ENCODE measurements around the gene EZH1. TPM values are rescaled to one million over a fixed set of nuclear protein-coding genes. Genes with fewer than 3 reads are reported as not detected.

EZH1 gene
- total and polyA plus RNA-seq, 9 donors = 15.6 to 21.8 (median 18.2) TPM

GRCh38 chr17:42685831-42686230, 59.0 kb downstream of the EZH1 start:
- Histone ChIP-seq H3K27me3 (ENCODE audit: control insufficient read depth, insufficient read depth, low read length) (peaks cover 84% of the 10 kb centered on the region), H3K27ac (ENCODE audit: low read length) (no peak overlapping the region), H3K9me3 (replicated peaks; ENCODE audit: control insufficient read depth, low read depth, low read length) (no peaks in the 10 kb centered on the region), H3K4me1 (ENCODE audit: control insufficient read depth, insufficient read depth, low read length) (peaks cover 36% of the 10 kb centered on the region), H3K36me3 (ENCODE audit: control insufficient read depth, insufficient read depth, low read length) (peaks cover 2% of the 10 kb centered on the region), H3K4me3 (ENCODE audit: low read length) (no peak overlapping the region)
- 55% methylated on average over 8 of the region's 14 CpGs for WGBS (ENCODE audit: insufficient coverage)
- no peak for DNase-seq

- no peak overlapping the region for H3K27ac ChIP-seq (ENCODE audit: low read length)
- no peak overlapping the region for H3K4me3 ChIP-seq (ENCODE audit: low read length)
- no peak for DNase-seq
- WGBS (ENCODE audit: insufficient coverage) = 60% methylated on average over 50 of the region's 50 CpGs
- no peaks in the 10 kb centered on the region for H3K9me3 ChIP-seq (replicated peaks; ENCODE audit: control insufficient read depth, low read depth, low read length)
- H3K36me3 ChIP-seq (ENCODE audit: control insufficient read depth, insufficient read depth, low read length) = peaks cover 2% of the 10 kb centered on the region
- peaks cover 43% of the 10 kb centered on the region for H3K4me1 ChIP-seq (ENCODE audit: control insufficient read depth, insufficient read depth, low read length)
- H3K27me3 ChIP-seq (ENCODE audit: control insufficient read depth, insufficient read depth, low read length) = peaks cover 84% of the 10 kb centered on the region
Observed at GRCh38 chr17:42684929-42685556, 59.8 kb downstream of the EZH1 start.

- 3% methylated on average over 24 of the region's 25 CpGs for WGBS (ENCODE audit: insufficient coverage)
Observed at GRCh38 chr17:42683407-42684034, 61.3 kb downstream of the EZH1 start.

GRCh38 chr17:42682722-42683403, 62.0 kb downstream of the EZH1 start:
- no peaks in the 10 kb centered on the region for H3K9me3 ChIP-seq (replicated peaks; ENCODE audit: control insufficient read depth, low read depth, low read length)
- peaks cover 2% of the 10 kb centered on the region for H3K36me3 ChIP-seq (ENCODE audit: control insufficient read depth, insufficient read depth, low read length)
- peak; percentile 79 for DNase-seq
- WGBS (ENCODE audit: insufficient coverage) = 1% methylated on average over 33 of the region's 34 CpGs
- H3K4me1 ChIP-seq (ENCODE audit: control insufficient read depth, insufficient read depth, low read length) = peaks cover 59% of the 10 kb centered on the region
- H3K27ac ChIP-seq (ENCODE audit: low read length) = peak overlapping the region; percentile 82
- peak overlapping the region; percentile 53 for H3K4me3 ChIP-seq (ENCODE audit: low read length)
- peaks cover 66% of the 10 kb centered on the region for H3K27me3 ChIP-seq (ENCODE audit: control insufficient read depth, insufficient read depth, low read length)

More at GRCh38 chr17:42683407-42684034, 61.3 kb downstream of the EZH1 start:
- peaks cover 73% of the 10 kb centered on the region for H3K27me3 ChIP-seq (ENCODE audit: control insufficient read depth, insufficient read depth, low read length)
- H3K36me3 ChIP-seq (ENCODE audit: control insufficient read depth, insufficient read depth, low read length) = peaks cover 2% of the 10 kb centered on the region
- no peaks in the 10 kb centered on the region for H3K9me3 ChIP-seq (replicated peaks; ENCODE audit: control insufficient read depth, low read depth, low read length)
- DNase-seq = peak; percentile 68
- H3K4me3 ChIP-seq (ENCODE audit: low read length) = peak overlapping the region; percentile 53
- H3K27ac ChIP-seq (ENCODE audit: low read length) = peak overlapping the region; percentile 82
- H3K4me1 ChIP-seq (ENCODE audit: control insufficient read depth, insufficient read depth, low read length) = peaks cover 56% of the 10 kb centered on the region

- Histone ChIP-seq H3K27me3 (ENCODE audit: control insufficient read depth, insufficient read depth, low read length) (peaks cover 59% of the 10 kb centered on the region), H3K36me3 (ENCODE audit: control insufficient read depth, insufficient read depth, low read length) (peaks cover 2% of the 10 kb centered on the region), H3K9me3 (replicated peaks; ENCODE audit: control insufficient read depth, low read depth, low read length) (no peaks in the 10 kb centered on the region), H3K4me1 (ENCODE audit: control insufficient read depth, insufficient read depth, low read length) (peaks cover 66% of the 10 kb centered on the region), H3K4me3 (ENCODE audit: low read length) (peak within 1 kb of the TSS; percentile 53), H3K27ac (ENCODE audit: low read length) (peak within 1 kb of the TSS; percentile 82)
- WGBS (ENCODE audit: insufficient coverage) = 1% methylated on average over 18 of the region's 22 CpGs
- peak; percentile 89 for DNase-seq
Observed at GRCh38 chr17:42681976-42682721, 62.7 kb downstream of the EZH1 start, which contains the start of gene CNTNAP1. Gene CNTNAP1 (plus strand): TSS chr17:42682531. CDS start chr17:42682830, 299 bp downstream.

- 38% methylated on average over 18 of the region's 20 CpGs for WGBS (ENCODE audit: insufficient coverage)
- Histone ChIP-seq H3K4me1 (ENCODE audit: control insufficient read depth, insufficient read depth, low read length) (peaks cover 64% of the 10 kb centered on the region), H3K36me3 (ENCODE audit: control insufficient read depth, insufficient read depth, low read length) (no peaks in the 10 kb centered on the region), H3K9me3 (replicated peaks; ENCODE audit: control insufficient read depth, low read depth, low read length) (no peaks in the 10 kb centered on the region), H3K27ac (ENCODE audit: low read length) (peak overlapping the region; percentile 98), H3K4me3 (ENCODE audit: low read length) (peak overlapping the region; percentile 34), H3K27me3 (ENCODE audit: control insufficient read depth, insufficient read depth, low read length) (peaks cover 44% of the 10 kb centered on the region)
- DNase-seq = peak; percentile 67
Observed at GRCh38 chr17:42680331-42680808, 64.5 kb downstream of the EZH1 start.

GRCh38 chr17:42679492-42680330, 65.1 kb downstream of the EZH1 start:
- H3K36me3 ChIP-seq (ENCODE audit: control insufficient read depth, insufficient read depth, low read length) = no peaks in the 10 kb centered on the region
- WGBS (ENCODE audit: insufficient coverage) = 5% methylated on average over 78 of the region's 78 CpGs
- H3K9me3 ChIP-seq (replicated peaks; ENCODE audit: control insufficient read depth, low read depth, low read length) = no peaks in the 10 kb centered on the region
- H3K4me1 ChIP-seq (ENCODE audit: control insufficient read depth, insufficient read depth, low read length) = peaks cover 70% of the 10 kb centered on the region
- peak overlapping the region; percentile 98 for H3K27ac ChIP-seq (ENCODE audit: low read length)
- peak; percentile 89 for DNase-seq
- H3K27me3 ChIP-seq (ENCODE audit: control insufficient read depth, insufficient read depth, low read length) = peaks cover 39% of the 10 kb centered on the region
- peak overlapping the region; percentile 34 for H3K4me3 ChIP-seq (ENCODE audit: low read length)

GRCh38 chr17:42678951-42679491, 65.8 kb downstream of the EZH1 start:
- Histone ChIP-seq H3K27me3 (ENCODE audit: control insufficient read depth, insufficient read depth, low read length) (peaks cover 37% of the 10 kb centered on the region), H3K4me1 (ENCODE audit: control insufficient read depth, insufficient read depth, low read length) (peaks cover 74% of the 10 kb centered on the region), H3K4me3 (ENCODE audit: low read length) (peak overlapping the region; percentile 31), H3K9me3 (replicated peaks; ENCODE audit: control insufficient read depth, low read depth, low read length) (no peaks in the 10 kb centered on the region), H3K36me3 (ENCODE audit: control insufficient read depth, insufficient read depth, low read length) (peaks cover 5% of the 10 kb centered on the region), H3K27ac (ENCODE audit: low read length) (peak overlapping the region; percentile 98)
- DNase-seq = peak; percentile 76
- 14% methylated on average over 5 of the region's 18 CpGs for WGBS (ENCODE audit: insufficient coverage)
